Breast epithelium (tissue), 3 donors: ENCODE data around the gene USH1C.

ENCODE experiments used
- CTCF ChIP-seq, 3 donors: fragments of 450-650 bp; IDR thresholded peaks; one replicate each; pipeline ENCODE4 v1.5.1; 2016 to 2017; ENCODE audit warnings: antibody characterized with exemption in 3 of 3, mild to moderate bottlenecking in 3 of 3, moderate library complexity in 3 of 3
- POLR2A ChIP-seq: fragments of 450-650 bp; IDR thresholded peaks from one replicate; pipeline ENCODE4 v1.6.1; 2016; ENCODE audit warnings: antibody characterized with exemption, mild to moderate bottlenecking, moderate library complexity

DNA sequence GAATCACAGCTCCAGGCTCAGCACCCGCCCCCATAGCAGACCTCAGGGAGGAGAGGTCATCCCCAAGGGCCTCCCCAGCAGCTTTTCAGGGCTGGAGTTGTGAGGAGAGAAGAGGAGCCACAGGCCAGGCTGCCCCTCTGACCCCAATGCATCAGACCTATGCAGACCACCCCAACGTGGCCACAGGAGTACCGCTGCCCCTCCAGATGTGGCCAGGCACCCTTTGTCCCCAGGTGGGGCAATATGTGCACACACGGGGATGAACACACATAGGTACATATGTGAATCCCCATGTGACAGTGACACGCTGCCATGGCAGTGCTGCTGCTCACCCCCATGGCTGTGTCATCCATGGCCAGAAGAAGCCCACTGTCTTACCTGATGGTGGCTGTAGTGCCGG is 10.9 kb downstream of the USH1C start:
- TF ChIP-seq CTCF (IDR thresholded peaks at IDR 0.05) (no peak), POLR2A (no peak)
